B cell (primary cell): ENCODE measurements around the gene MIPEP.

Experiments used
- EZH2 ChIP-seq: IDR thresholded peaks from 2 replicates; pipeline ENCODE4 v1.6.1; 2012; ENCODE audit warnings: borderline replicate concordance, low read depth, mild to moderate bottlenecking, moderate library complexity, low read length; ENCODE audit not compliant: insufficient read depth, poor library complexity, severe bottlenecking
- TF ChIP-seq, protein P1 (sequence below): fragments of 200-600 bp; IDR thresholded peaks from one replicate; pipeline ENCODE4 v1.8.0; 2022; ENCODE audit warnings: antibody characterized with exemption, mild to moderate bottlenecking

DNA sequence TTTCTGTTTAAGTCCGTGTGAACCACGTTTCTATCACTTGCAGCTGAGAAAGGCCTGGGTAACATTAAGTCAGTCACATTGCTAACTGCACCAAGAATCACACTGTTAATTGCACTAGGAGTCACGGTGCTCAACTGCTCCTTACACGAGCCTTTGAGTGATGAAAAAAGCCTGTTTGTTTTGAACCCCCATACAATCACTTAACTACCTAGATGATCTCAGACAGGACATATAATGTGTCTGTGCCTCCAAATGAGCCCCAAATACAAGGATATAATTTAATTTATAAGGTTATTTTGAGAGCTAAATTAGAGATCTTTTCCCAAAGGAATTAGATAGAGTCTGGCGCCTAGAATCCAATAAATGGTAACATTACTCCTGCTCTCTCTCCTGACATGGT lies 84.1 kb downstream of the MIPEP start:
- TF ChIP-seq EZH2: no peak
- TF ChIP-seq, protein P1, sequence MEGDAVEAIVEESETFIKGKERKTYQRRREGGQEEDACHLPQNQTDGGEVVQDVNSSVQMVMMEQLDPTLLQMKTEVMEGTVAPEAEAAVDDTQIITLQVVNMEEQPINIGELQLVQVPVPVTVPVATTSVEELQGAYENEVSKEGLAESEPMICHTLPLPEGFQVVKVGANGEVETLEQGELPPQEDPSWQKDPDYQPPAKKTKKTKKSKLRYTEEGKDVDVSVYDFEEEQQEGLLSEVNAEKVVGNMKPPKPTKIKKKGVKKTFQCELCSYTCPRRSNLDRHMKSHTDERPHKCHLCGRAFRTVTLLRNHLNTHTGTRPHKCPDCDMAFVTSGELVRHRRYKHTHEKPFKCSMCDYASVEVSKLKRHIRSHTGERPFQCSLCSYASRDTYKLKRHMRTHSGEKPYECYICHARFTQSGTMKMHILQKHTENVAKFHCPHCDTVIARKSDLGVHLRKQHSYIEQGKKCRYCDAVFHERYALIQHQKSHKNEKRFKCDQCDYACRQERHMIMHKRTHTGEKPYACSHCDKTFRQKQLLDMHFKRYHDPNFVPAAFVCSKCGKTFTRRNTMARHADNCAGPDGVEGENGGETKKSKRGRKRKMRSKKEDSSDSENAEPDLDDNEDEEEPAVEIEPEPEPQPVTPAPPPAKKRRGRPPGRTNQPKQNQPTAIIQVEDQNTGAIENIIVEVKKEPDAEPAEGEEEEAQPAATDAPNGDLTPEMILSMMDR: no peak
